ENCODE results near the gene LILRB2. TPM values are rescaled to one million over a fixed set of nuclear protein-coding genes. Genes with fewer than 3 reads are reported as not detected.

Gene LILRB2
- total and polyA plus RNA-seq, 2 experiments from 2014 or later: not detected

- Histone ChIP-seq H3K79me2 (replicated peaks; ENCODE audit: insufficient read depth) (no peaks in the 10 kb centered on the region), H3K27me3 (ENCODE audit: insufficient read depth) (no peaks in the 10 kb centered on the region), H2AFZ (no peak overlapping the region), H3K36me3 (ENCODE audit: insufficient read depth) (no peaks in the 10 kb centered on the region), H3K4me1 (ENCODE audit: insufficient read depth) (no peaks in the 10 kb centered on the region; the same call in 1 of the 2 replicates), H3K27ac (ENCODE audit: low read depth) (no peak overlapping the region), H3F3A (replicated peaks; ENCODE audit: low read depth) (no peaks in the 10 kb centered on the region), H3K4me2 (no peak overlapping the region), H3K9me2 (ENCODE audit: insufficient read depth) (no peaks in the 10 kb centered on the region), H4K20me1 (replicated peaks; ENCODE audit: insufficient read depth) (no peaks in the 10 kb centered on the region), H3K4me3 (no peak overlapping the region)
- ATAC-seq (no peak), DNase-seq (ENCODE audit: low spot score) (no peak)
- Mint-ChIP-seq H3K4me3 (no peak overlapping the region), H3K27ac (no peak overlapping the region), H3K4me1 (peaks cover 5% of the 10 kb centered on the region; the same call in 2 of the 3 replicates), H3K9me3 (no peaks in the 10 kb centered on the region; the same call in 2 of the 3 replicates), H3K36me3 (ENCODE audit: low read depth) (no peaks in the 10 kb centered on the region), H3K27me3 (ENCODE audit: insufficient read depth, low read depth, poor library complexity) (no peaks in the 10 kb centered on the region)
- TF ChIP-seq EZH2 (IDR thresholded peaks at IDR 0.05; ENCODE audit: low read depth, unreplicated experiment) (no peak), JUNB (IDR thresholded peaks at IDR 0.05; ENCODE audit: unreplicated experiment) (no peak)
These were observed 12.0 kb downstream of the LILRB2 start for GRCh38 chr19:54268936-54269335.

- peak; percentile 100 for ATAC-seq
These were observed 14.8 kb downstream of the LILRB2 start for GRCh38 chr19:54266133-54266532.

More at GRCh38 chr19:54266133-54266532, 14.8 kb downstream of the LILRB2 start:
- Histone ChIP-seq H3K79me2 (replicated peaks; ENCODE audit: insufficient read depth) (no peaks in the 10 kb centered on the region), H3K4me2 (0 out of 2 replicates have a peak overlapping the region, but pooled peaks have one; percentile 12), H4K20me1 (replicated peaks; ENCODE audit: insufficient read depth) (no peaks in the 10 kb centered on the region), H3F3A (replicated peaks; ENCODE audit: low read depth) (no peaks in the 10 kb centered on the region), H3K4me1 (ENCODE audit: insufficient read depth) (no peaks in the 10 kb centered on the region; the same call in 1 of the 2 replicates), H3K27ac (ENCODE audit: low read depth) (no peak overlapping the region), H3K27me3 (ENCODE audit: insufficient read depth) (no peaks in the 10 kb centered on the region), H2AFZ (no peak overlapping the region), H3K9me2 (ENCODE audit: insufficient read depth) (no peaks in the 10 kb centered on the region), H3K4me3 (no peak overlapping the region), H3K36me3 (ENCODE audit: insufficient read depth) (no peaks in the 10 kb centered on the region)
- TF ChIP-seq ZNF462 (CRISPR knock-in tag; IDR thresholded peaks at IDR 0.05): peak; percentile 36; the same call in 1 of the 2 replicates
- no peak for TF ChIP-seq ZNF114 (CRISPR knock-in tag; IDR thresholded peaks at IDR 0.05)
- peak; percentile 88 to 97 for TF ChIP-seq CTCF (conservative IDR thresholded peaks at IDR 0.05; ENCODE audit: low read depth in 2 of 2)
- DNase-seq (ENCODE audit: low spot score): peak; percentile 98
- no peak overlapping the region; the same call in 1 of the 2 replicates for H3K27ac Mint-ChIP-seq
- no peak overlapping the region for H3K4me3 Mint-ChIP-seq
- no peaks in the 10 kb centered on the region for H3K27me3 Mint-ChIP-seq (ENCODE audit: insufficient read depth, low read depth, poor library complexity)
- H3K9me3 Mint-ChIP-seq: no peaks in the 10 kb centered on the region; the same call in 2 of the 3 replicates
- peaks cover 5% of the 10 kb centered on the region; the same call in 2 of the 3 replicates for H3K4me1 Mint-ChIP-seq
- H3K36me3 Mint-ChIP-seq (ENCODE audit: low read depth): no peaks in the 10 kb centered on the region

All from GM23338 (cell line).